T follicular helper cell (primary cell): ENCODE results near the gene PHGDH.
"Not testable (repeated sequence)": the region's sequence is repeated elsewhere in the genome, so short reads cannot be mapped to it uniquely, and the experiment has no call there.

ENCODE experiments used
- DNase-seq: peaks from one replicate; pipeline ENCODE4 v3.0.0-alpha.2; 2020; ENCODE audit warnings: low read depth

The PHGDH gene

GRCh38 chr1:119762953-119763352 is 51.2 kb downstream of the PHGDH start:
- no peak for DNase-seq

DNA sequence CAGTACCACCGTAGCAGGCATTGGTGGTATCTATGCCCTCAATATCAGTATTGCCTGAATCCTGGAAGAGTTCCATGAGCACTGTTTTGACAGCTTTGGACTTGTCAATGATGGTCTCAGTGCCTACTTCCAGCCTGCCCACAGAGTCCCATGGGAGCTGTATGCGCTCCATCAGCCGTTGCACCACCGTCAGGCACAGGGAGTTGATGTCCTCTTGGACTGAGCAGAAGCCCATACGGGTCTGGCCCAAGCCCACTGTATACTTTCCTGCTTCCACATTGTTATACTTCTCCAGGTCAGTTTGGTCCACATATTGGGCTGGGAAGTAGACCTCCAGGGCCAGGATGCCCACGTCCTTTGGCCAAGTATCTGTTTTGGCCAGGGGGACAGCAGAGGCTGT is 52.5 kb downstream of the PHGDH start:
- DNase-seq = no peak

DNA sequence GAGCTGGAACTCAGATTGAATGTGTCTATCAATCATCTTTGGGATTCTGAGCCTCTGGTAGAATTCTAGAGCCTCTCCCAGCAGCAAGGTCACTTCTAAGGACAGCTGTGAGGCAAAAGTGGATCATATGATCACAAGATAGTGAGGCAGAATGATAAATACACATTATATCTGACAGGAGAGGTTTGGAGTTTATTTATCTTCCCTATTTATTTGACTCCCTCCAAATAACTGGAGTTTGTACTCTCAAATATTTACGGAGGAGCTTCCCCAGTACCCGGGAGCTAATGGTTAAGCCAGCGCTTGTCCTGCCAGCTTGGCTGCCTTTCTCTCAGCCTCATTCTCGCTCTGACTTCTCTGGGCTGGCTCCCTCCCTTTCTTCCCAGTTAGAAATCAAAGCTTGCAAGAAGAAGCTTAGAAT is 54.6 kb downstream of the PHGDH start:
- no peak for DNase-seq

DNA sequence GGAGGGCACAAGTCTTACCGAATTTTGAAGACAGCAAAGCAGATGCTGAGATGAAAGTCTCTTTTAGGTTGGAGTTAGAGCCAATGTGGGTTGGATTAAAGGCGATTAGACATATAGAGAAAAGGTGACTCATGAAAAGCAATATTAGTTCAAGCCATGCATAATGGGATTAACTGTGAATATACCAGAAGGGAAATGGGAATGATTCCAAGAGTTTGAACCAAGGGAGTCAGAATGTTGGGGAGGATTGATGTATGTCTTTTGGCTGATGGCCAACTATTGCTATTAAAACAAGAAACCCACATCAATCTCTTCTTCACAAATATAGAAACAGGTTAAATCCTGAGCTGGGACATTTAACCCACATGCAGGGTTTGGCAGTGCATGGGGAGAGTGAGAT is 55.8 kb downstream of the PHGDH start:
- no peak for DNase-seq

DNA sequence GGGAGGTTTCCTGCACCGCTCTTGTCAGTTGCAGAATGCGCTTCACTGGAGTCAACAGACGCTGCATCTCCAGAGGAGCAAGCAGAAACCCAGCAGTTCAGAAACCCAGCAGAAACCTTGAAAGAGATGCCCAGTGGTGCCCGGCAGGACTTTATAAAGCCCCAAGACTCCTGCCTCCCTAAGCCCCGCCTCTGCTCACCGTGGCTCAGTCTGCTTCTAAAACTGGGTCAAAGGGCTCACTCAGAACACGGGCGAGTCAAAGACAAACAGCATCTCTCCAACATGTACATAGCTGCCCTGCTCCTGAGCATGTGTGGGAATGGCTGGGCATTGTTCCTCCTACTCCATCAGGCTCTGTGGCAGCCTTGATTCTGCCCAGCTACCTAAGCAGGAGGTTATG is 57.0 kb downstream of the PHGDH start, which contains the start of gene HMGCS2:
Gene HMGCS2, minus strand, starts transcription at position 128 of the 400 bp plus-strand sequence. Its CDS starts 61 bp downstream, at position 67.
- no peak for DNase-seq

GRCh38 chr1:119771016-119771415 is 59.3 kb downstream of the PHGDH start:
- no peak for DNase-seq

- DNase-seq = no peak
Measured at GRCh38 chr1:119771770-119772169, 60.0 kb downstream of the PHGDH start.

GRCh38 chr1:119772298-119772697 is 60.6 kb downstream of the PHGDH start:
- DNase-seq = no peak

GRCh38 chr1:119773711-119774241 is 62.0 kb downstream of the PHGDH start:
- no peak for DNase-seq

- DNase-seq = no peak
Measured at GRCh38 chr1:119774746-119775490, 63.2 kb downstream of the PHGDH start.

DNA sequence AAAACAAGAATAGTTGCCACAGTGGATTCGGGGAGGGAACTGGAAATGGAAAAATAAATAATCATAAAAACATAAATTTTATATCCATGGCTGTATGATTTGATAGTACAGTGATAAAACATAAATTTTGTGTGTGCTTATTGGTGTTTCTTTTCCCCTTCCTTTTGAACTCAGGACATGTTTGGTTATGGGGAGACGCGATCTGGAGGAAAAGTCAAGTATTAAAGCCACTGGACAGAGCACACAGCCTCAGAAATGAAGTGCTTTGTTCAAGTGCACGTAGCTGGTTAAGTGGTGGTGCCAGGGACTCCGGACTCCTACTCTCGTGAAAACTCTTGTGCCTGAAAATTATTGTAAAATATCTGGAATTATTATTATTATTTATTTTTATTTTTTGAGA is 66.6 kb downstream of the PHGDH start:
- DNase-seq = no peak

- DNase-seq = no peak
Measured at GRCh38 chr1:119778886-119779560, 67.3 kb downstream of the PHGDH start.

DNA sequence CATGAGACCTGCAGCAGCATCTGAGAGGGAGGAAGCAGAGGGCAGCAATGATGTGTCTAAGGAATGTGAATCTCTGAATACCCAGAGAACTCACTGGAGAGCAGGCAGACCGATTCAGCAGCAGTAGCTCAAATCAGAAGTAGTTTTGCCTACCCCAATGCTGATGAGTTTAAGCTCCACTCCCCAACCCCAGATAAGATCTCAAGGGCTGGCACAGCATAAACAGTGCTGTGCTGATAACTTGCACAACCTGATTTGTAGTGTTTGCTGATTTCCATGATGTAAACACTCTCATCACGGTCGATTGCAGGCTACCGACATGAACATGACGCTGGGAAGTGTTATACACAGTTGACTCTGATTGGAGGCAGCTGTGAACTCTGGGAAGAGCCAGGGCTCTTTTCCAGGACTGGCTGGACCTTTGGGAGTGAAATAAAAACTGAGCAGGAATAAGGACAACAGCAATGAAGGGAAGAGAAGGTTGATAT is 68.2 kb downstream of the PHGDH start:
- no peak for DNase-seq

DNA sequence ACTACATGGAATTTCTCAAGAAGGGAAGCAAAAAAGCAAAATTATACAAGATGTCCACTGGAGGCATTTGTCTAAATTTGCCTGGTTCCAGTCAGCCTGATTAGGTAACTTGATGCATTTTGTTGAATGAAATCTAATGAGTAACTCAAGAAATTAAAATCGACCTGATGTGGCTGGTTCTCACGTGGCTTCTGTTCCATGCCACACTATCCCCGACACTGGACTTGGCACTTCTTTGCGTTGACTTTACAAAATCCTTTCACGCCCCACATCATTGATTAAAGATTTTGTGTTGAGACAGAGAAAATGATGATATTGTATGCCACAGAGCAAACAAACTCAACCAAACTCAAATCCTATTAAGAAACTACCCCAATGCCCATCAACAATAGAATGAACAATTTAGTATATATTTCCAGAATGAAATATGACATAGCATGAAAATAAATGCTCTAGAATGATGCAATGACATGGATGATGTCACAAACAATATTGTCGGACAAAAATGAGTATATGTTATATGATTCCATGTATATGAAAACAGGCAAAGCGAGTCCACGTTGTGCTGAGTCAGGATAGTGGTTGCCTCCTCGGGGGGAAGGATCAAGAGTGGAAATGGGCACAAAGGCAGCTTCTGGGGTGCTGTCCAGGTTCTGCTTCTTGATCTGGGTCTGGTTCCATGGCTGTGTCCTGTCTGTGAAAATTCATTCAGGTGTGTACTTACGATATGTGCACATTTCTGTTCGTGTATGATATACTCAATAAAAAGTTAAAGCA is 69.9 kb downstream of the PHGDH start:
- DNase-seq = no peak

DNA sequence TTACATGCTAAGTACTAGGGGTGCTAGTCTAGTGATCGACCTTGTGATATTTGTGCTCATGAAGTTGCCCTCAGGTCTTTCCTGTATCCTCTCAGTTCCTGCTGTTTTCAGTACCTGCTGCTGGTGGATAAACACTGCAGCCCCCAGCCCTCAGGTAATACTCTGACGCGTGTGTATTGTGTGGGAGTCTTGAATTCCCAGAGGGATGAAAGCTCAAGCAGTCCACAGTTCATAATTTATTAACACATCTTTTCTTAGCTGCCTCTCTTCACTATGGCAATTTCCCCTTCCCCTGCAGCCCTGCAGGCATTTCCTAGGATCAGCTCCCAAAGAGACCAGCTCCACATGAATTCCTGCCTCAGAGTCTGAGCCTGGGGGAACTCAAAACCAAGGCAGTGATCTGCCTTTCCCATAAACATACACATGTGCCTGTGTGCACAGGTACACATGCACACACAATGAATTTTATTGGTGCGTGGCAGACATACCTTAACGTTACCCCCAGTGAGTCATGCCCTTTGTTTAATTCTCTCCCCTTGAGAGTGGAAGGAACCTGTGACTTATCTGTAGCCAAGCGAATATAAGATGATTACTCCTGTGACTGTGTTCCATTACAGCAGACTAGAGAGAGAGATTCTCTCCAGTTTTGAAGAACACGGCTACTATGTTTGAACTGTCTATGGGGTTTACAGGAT is 71.0 kb downstream of the PHGDH start:
- no peak for DNase-seq

GRCh38 chr1:119783354-119784185 is 71.8 kb downstream of the PHGDH start:
- DNase-seq = no peak

DNA sequence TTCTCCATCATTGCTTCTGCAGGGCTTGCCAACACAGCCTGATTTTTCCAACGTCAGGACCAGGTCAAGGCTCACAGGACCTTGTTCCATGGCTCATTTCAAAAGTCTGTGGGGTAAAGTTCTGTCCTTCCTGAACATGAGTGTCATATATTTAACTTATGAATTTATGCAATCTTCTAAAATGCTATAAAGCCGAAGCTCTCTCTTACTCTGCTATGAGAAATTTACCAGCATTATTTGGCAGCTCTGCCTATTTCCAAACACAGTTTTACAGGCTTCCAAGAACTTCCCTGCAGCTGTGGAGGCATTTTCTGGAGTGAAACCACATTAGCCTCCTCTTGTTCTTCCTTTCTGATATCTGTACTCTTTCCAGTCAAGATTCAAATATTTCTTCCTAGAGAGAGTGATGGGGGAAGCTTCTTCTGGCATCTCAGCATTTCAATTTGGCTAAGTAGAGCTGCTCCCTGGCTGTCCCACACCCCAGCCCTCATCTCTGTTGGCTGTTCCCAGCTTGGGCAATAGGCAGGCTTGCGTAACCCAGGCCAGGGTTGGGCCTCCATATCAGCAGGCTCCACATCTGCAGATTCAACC is 72.6 kb downstream of the PHGDH start:
- DNase-seq = no peak

GRCh38 chr1:119786046-119786445 is 74.3 kb downstream of the PHGDH start:
- not testable (repeated sequence) for DNase-seq

- DNase-seq = not testable (repeated sequence)
Measured at GRCh38 chr1:119786473-119787050, 74.8 kb downstream of the PHGDH start.

DNA sequence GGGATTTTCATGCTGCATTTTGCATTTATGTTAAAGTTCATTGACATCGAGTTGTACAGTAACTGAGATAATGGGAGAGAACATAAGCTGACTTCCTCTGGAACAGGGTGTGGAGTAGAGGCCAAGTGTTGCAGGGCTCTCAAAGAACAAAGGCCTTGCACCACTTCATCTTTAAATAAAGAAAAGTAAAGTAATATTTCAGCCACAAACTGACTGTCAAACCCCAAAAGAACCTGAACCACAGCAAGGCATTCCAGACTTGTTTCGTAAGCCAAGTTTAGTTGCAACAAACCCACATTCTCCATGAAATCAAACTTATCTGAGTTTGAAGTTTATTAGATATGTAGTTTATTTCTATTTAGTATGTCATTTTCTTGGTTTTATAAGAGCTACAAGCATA is 76.0 kb downstream of the PHGDH start:
- DNase-seq = no peak
